ENCODE results near the gene MARCHF2.
"Not testable (repeated sequence)": the region's sequence is repeated elsewhere in the genome, so short reads cannot be mapped to it uniquely, and the experiment has no call there.

Gene MARCHF2

GRCh38 chr19:8438236-8438635 is 25.1 kb downstream of the MARCHF2 start:
- H3K4me3 ChIP-seq (IDR thresholded peaks at IDR 0.05; ENCODE audit: insufficient read depth, low read depth, low read length), result no peak overlapping the region
- no peak overlapping the region for H3K27ac ChIP-seq
- no peak overlapping the region for H2AFZ ChIP-seq (ENCODE audit: low read depth)
- H3K4me2 ChIP-seq, result no peak overlapping the region
- no peaks in the 10 kb centered on the region for H4K20me1 ChIP-seq (ENCODE audit: insufficient read depth)
- H3K4me1 ChIP-seq (ENCODE audit: low read depth, poor library complexity, severe bottlenecking), result no peaks in the 10 kb centered on the region
- no peak overlapping the region for H3K9ac ChIP-seq
- no peak for TF ChIP-seq CTCF (conservative IDR thresholded peaks at IDR 0.05; ENCODE audit: low read depth, low read length)
- no peaks in the 10 kb centered on the region for H3K79me2 ChIP-seq (ENCODE audit: insufficient read depth, low read depth)
- H3K27me3 ChIP-seq (ENCODE audit: insufficient read depth, low read depth), result no peaks in the 10 kb centered on the region
- no peaks in the 10 kb centered on the region for H3K36me3 ChIP-seq (ENCODE audit: insufficient read depth)

- H3K27ac ChIP-seq, result no peak overlapping the region
These were observed 28.8 kb downstream of the MARCHF2 start for GRCh38 chr19:8441725-8442544.

GRCh38 chr19:8444140-8444676 is 31.1 kb downstream of the MARCHF2 start:
- not testable (repeated sequence) for H3K36me3 ChIP-seq (ENCODE audit: insufficient read depth); H3K27me3 ChIP-seq (ENCODE audit: insufficient read depth, low read depth); H3K4me3 ChIP-seq (IDR thresholded peaks at IDR 0.05; ENCODE audit: insufficient read depth, low read depth, low read length)
- Histone ChIP-seq H3K27ac (peak overlapping the region; percentile 83; the same call in 1 of the 2 replicates), H3K79me2 (ENCODE audit: insufficient read depth, low read depth) (peaks cover 44% of the 10 kb centered on the region), H4K20me1 (ENCODE audit: insufficient read depth) (peaks cover 36% of the 10 kb centered on the region; the same call in 1 of the 2 replicates), H3K4me2 (peak overlapping the region; percentile 53), H2AFZ (ENCODE audit: low read depth) (peak overlapping the region; percentile 97), H3K9ac (peak overlapping the region; percentile 98; the same call in 1 of the 2 replicates), H3K4me1 (ENCODE audit: low read depth, poor library complexity, severe bottlenecking) (peaks cover 34% of the 10 kb centered on the region)

More at GRCh38 chr19:8441725-8442544, 28.8 kb downstream of the MARCHF2 start:
- Histone ChIP-seq H3K4me1 (ENCODE audit: low read depth, poor library complexity, severe bottlenecking) (peaks cover 13% of the 10 kb centered on the region), H4K20me1 (ENCODE audit: insufficient read depth) (peaks cover 13% of the 10 kb centered on the region; the same call in 1 of the 2 replicates), H3K36me3 (ENCODE audit: insufficient read depth) (no peaks in the 10 kb centered on the region), H3K79me2 (ENCODE audit: insufficient read depth, low read depth) (peaks cover 21% of the 10 kb centered on the region), H3K9ac (no peak overlapping the region), H3K4me3 (IDR thresholded peaks at IDR 0.05; ENCODE audit: insufficient read depth, low read depth, low read length) (no peak overlapping the region), H2AFZ (ENCODE audit: low read depth) (no peak overlapping the region), H3K4me2 (no peak overlapping the region), H3K27me3 (ENCODE audit: insufficient read depth, low read depth) (no peaks in the 10 kb centered on the region)
- TF ChIP-seq CTCF (conservative IDR thresholded peaks at IDR 0.05; ENCODE audit: low read depth, low read length), result no peak

GRCh38 chr19:8444677-8445487 is 31.8 kb downstream of the MARCHF2 start, which contains the start of gene HNRNPM:
HNRNPM (plus strand) TSS chr19:8444975; CDS start chr19:8444999, 24 bp downstream.
- no peak for TF ChIP-seq CTCF (conservative IDR thresholded peaks at IDR 0.05; ENCODE audit: low read depth, low read length)
- Histone ChIP-seq H3K79me2 (ENCODE audit: insufficient read depth, low read depth) (peaks cover 49% of the 10 kb centered on the region), H2AFZ (ENCODE audit: low read depth) (peak within 1 kb of the TSS; percentile 97), H3K36me3 (ENCODE audit: insufficient read depth) (no peaks in the 10 kb centered on the region), H3K9ac (peak within 1 kb of the TSS; percentile 98), H3K27ac (peak within 1 kb of the TSS; percentile 83), H4K20me1 (ENCODE audit: insufficient read depth) (peaks cover 38% of the 10 kb centered on the region), H3K4me1 (ENCODE audit: low read depth, poor library complexity, severe bottlenecking) (peaks cover 37% of the 10 kb centered on the region), H3K4me3 (IDR thresholded peaks at IDR 0.05; ENCODE audit: insufficient read depth, low read depth, low read length) (no peak within 1 kb of the TSS), H3K27me3 (ENCODE audit: insufficient read depth, low read depth) (no peaks in the 10 kb centered on the region), H3K4me2 (peak within 1 kb of the TSS; percentile 87)

Measured in KMS-11 (cell line).